HepG2 (cell line): ENCODE data around the gene C5. TPM values are rescaled to one million over a fixed set of nuclear protein-coding genes. Genes with fewer than 3 reads are reported as not detected.

Experiments used
- ATAC-seq: fragments of 200-7000 bp; cut with Tn5 transposase; 3 replicates; pipeline ENCODE4 v1.9.1; 2020; ENCODE audit warnings: mild to moderate bottlenecking, moderate library complexity
- BruUV-seq: library from RNA; stranded (reverse); fragments of 400-500 nt; replicated peaks from 2 replicates; lab custom pipeline; 2021; lab: Mats Ljungman, UMichigan
- CTCF ChIA-PET: fragments of 300-600 bp; formaldehyde crosslinking; extraction: SDS; loops from one replicate; lab custom pipeline; 2021; ENCODE audit warnings: low total read pairs, inconsistent platforms, low intra/inter-chr PET ratio; lab: Yijun Ruan, JAX
- POLR2A ChIA-PET: fragments of 350-600 bp; sonication (Branson Sonifier 250); formaldehyde crosslinking; loops from one replicate; lab custom pipeline; 2020; ENCODE audit warnings: antibody characterized with exemption, inconsistent platforms; lab: Yijun Ruan, JAX
- DNase-seq: peaks from one replicate; pipeline ENCODE4 v3.0.0-alpha.2; 2015; ENCODE audit warnings: low spot score
- FAIRE-seq: peaks from 3 replicates; lab custom pipeline; 2011; peaks lifted over from hg19 to GRCh38; lab: Jason Lieb, UNC
- H2AFZ ChIP-seq: one replicate; pipeline ENCODE4 v1.6.1; 2011; ENCODE audit warnings: low read length, inconsistent platforms
- H3K27ac ChIP-seq: fragments of 300-600 bp; 3 replicates; pipeline ENCODE4 v1.8.0; 2011; ENCODE audit warnings: mixed run types, mild to moderate bottlenecking, mixed read lengths, low read length, inconsistent platforms; ENCODE audit not compliant: insufficient read depth; ENCODE audit errors: extremely low read length
- H3K27me3 ChIP-seq, 2 experiments: fragments of 200-600 bp in 1 of 2; 2 replicates in 1 of 2; 3 replicates in 1 of 2; pipeline versions ENCODE4 v1.6.0 to v1.8.0; 2011; ENCODE audit warnings: low read length in 2 of 2, mild to moderate bottlenecking in 2 of 2, moderate library complexity in 2 of 2, inconsistent platforms in 1 of 2; ENCODE audit not compliant: insufficient read depth in 2 of 2, control insufficient read depth in 1 of 2
- H3K36me3 ChIP-seq, 2 experiments: fragments of 200-600 bp in 1 of 2; replicated peaks in 1 of 2; 2 replicates in 1 of 2; 3 replicates in 1 of 2; pipeline versions ENCODE4 v1.5.1 to v1.8.0; 2011; ENCODE audit warnings: low read length in 2 of 2, inconsistent platforms in 1 of 2; ENCODE audit not compliant: insufficient read depth in 2 of 2, control insufficient read depth in 1 of 2
- H3K4me1 ChIP-seq: 2 replicates; pipeline ENCODE4 v1.5.1; 2012; ENCODE audit warnings: low read length, inconsistent platforms; ENCODE audit not compliant: insufficient read depth
- H3K4me2 ChIP-seq: 2 replicates; pipeline ENCODE4 v1.6.0; 2011; ENCODE audit warnings: low read depth, low read length, inconsistent platforms
- H3K4me3 ChIP-seq, 3 experiments: fragments of 200-600 bp in 1 of 3; sonication (generic), shearing (Covaris generic) in 1 of 3; replicated peaks in 1 of 3; 2 replicates each; pipeline ENCODE4 v1.5.1; 2011 to 2016; ENCODE audit warnings: low read length in 3 of 3, inconsistent platforms in 2 of 3, low read depth in 2 of 3, mild to moderate bottlenecking in 2 of 3, control low read depth in 1 of 3, mixed read lengths in 1 of 3; ENCODE audit not compliant: insufficient read depth in 1 of 3
- H3K79me2 ChIP-seq: one replicate; pipeline ENCODE4 v1.6.1; 2011; ENCODE audit warnings: low read length, inconsistent platforms; ENCODE audit not compliant: insufficient read depth
- H3K9ac ChIP-seq: 2 replicates; pipeline ENCODE4 v1.6.0; 2011; ENCODE audit warnings: mild to moderate bottlenecking, low read depth, low read length, inconsistent platforms; ENCODE audit not compliant: insufficient read depth
- H3K9me3 ChIP-seq: 2 replicates; pipeline ENCODE4 v1.5.1; 2012; ENCODE audit warnings: mild to moderate bottlenecking, low read length
- H4K20me1 ChIP-seq: 2 replicates; pipeline ENCODE4 v1.6.0; 2011; ENCODE audit warnings: inconsistent platforms, mild to moderate bottlenecking, low read length, moderate library complexity; ENCODE audit not compliant: insufficient read depth
- ATF3 ChIP-seq: sonication (generic); formaldehyde crosslinking; IDR thresholded peaks from 2 replicates; pipeline ENCODE4 v1.4.0; 2020; ENCODE audit warnings: missing genetic modification reagents
- EED ChIP-seq: sonication (generic); formaldehyde crosslinking; IDR thresholded peaks from 2 replicates; pipeline ENCODE4 v1.5.0; 2020; ENCODE audit warnings: mild to moderate bottlenecking, missing genetic modification reagents
- GTF2F1 ChIP-seq: fragments of 150-350 bp; IDR thresholded peaks from 2 replicates; pipeline ENCODE4 v1.6.1; 2014; ENCODE audit warnings: low read length
- KDM1A ChIP-seq: IDR thresholded peaks from 2 replicates; pipeline ENCODE4 v1.6.1; 2016; ENCODE audit warnings: missing compliant biosample characterization
- KMT2B ChIP-seq: IDR thresholded peaks from 2 replicates; pipeline ENCODE4 v1.6.1; 2016; ENCODE audit warnings: missing genetic modification reagents, missing compliant biosample characterization
- MATR3 ChIP-seq: sonication (generic); formaldehyde crosslinking; IDR thresholded peaks from 2 replicates; pipeline ENCODE4 v1.4.0; 2020; ENCODE audit warnings: missing genetic modification reagents
- MZF1 ChIP-seq: sonication (generic); formaldehyde crosslinking; IDR thresholded peaks from 2 replicates; pipeline ENCODE4 v1.8.1; 2023; ENCODE audit warnings: mild to moderate bottlenecking, missing genetic modification reagents, borderline replicate concordance
- PATZ1 ChIP-seq: sonication (generic); formaldehyde crosslinking; IDR thresholded peaks from 2 replicates; pipeline ENCODE4 v1.4.0; 2020; ENCODE audit warnings: missing genetic modification reagents
- PHF5A ChIP-seq: IDR thresholded peaks from one replicate; pipeline ENCODE4 v1.6.1; 2018; ENCODE audit warnings: low read depth, missing genetic modification reagents; ENCODE audit not compliant: unreplicated experiment
- POGK ChIP-seq: sonication (generic); formaldehyde crosslinking; conservative IDR thresholded peaks from 2 replicates; pipeline ENCODE4 v1.8.0; 2022; ENCODE audit warnings: mild to moderate bottlenecking, moderate library complexity, missing genetic modification reagents
- SETDB1 ChIP-seq: sonication (generic); formaldehyde crosslinking; IDR thresholded peaks from 2 replicates; pipeline ENCODE4 v1.5.1; 2020; ENCODE audit warnings: missing genetic modification reagents, mild to moderate bottlenecking, borderline replicate concordance
- ZBTB3 ChIP-seq: sonication (generic); formaldehyde crosslinking; IDR thresholded peaks from 2 replicates; pipeline ENCODE4 v1.4.0; 2020; ENCODE audit warnings: low read depth, mild to moderate bottlenecking, moderate library complexity, missing genetic modification reagents, borderline replicate concordance
- ZHX1 ChIP-seq: sonication (generic); formaldehyde crosslinking; IDR thresholded peaks from 2 replicates; pipeline ENCODE4 v1.8.1; 2022; ENCODE audit warnings: low read depth, mild to moderate bottlenecking, missing genetic modification reagents
- ZKSCAN1 ChIP-seq: fragments of 150-350 bp; IDR thresholded peaks from 2 replicates; pipeline ENCODE4 v1.6.1; 2014; ENCODE audit warnings: low read length
- ZNF337 ChIP-seq: sonication (generic); formaldehyde crosslinking; IDR thresholded peaks from 2 replicates; pipeline ENCODE4 v1.5.1; 2020; ENCODE audit warnings: missing genetic modification reagents, low read depth, mild to moderate bottlenecking, borderline replicate concordance
- WGBS: methylation state at CpG from one replicate; pipeline ENCODE4 v1.1.6; 2017; ENCODE audit warnings: low lambda C conversion rate; 5-methylcytosine and 5-hydroxymethylcytosine counted together
- in situ Hi-C: cut with HindIII; loops from 2 replicates; pipeline ENCODE4 v1.10.0; 2017; ENCODE audit warnings: low pct_unique_long_range_greater_than_20kb; ENCODE audit not compliant: extremely low pct_ligation_motif_present
- intact Hi-C: fragments of 100-400 bp; cut with micrococcal nuclease; formaldehyde crosslinking; loops from one replicate; pipeline ENCODE4 v1.10.0; 2022; ENCODE audit not compliant: unreplicated experiment
- polyA plus RNA-seq, 8 experiments: library from polyadenylated mRNA; depleted of rRNA in 3 of 8; stranded (reverse) in 7 of 8; unstranded in 1 of 8; fragments of >200 nt; fragmentation: Illumina TruSeq in 4 of 8; extraction: Trizol in 4 of 8; gene quantifications; 2 replicates each; pipeline versions ENCODE4 v1.2.1 to v1.2.3, GENCODE V29; 2011 to 2016; ENCODE audit warnings: low read depth in 4 of 8, missing spikeins in 1 of 8, mixed read lengths in 1 of 8; ENCODE audit not compliant: insufficient read depth in 1 of 8
- total RNA-seq, 5 experiments: library from RNA; depleted of rRNA; stranded (reverse); fragments of >200 nt; fragmentation: Illumina TruSeq; extraction: Trizol; gene quantifications; 2 replicates each; pipeline ENCODE4 v1.2.3, GENCODE V29; 2016; ENCODE audit warnings: low read depth in 1 of 5

Gene C5
- total and polyA plus RNA-seq, 2 of the 13 experiments (the other 11 are each of a cell fraction or from before 2014, with no cell fraction given) = 57.6 to 192 TPM

DNA sequence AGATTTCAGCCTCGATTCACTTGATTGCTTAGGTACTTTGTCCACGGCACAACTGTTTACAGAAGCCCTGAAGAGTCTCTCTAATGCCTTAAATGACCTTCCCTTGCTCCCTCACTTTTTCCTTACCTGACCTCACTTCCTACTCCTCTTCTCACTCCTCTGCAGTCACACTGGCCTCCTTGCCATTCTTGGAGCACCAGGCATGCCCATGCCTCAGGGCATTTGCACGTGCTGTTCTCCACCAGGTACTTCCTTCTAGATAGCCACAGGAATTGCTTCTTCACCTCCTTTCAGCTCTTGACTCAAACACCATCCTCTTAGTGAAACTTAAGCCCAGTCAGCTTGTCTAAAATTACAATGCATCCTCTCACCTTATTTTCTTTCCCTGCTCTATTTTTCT is 71.1 kb downstream of the C5 start (continued):
- TF ChIP-seq PATZ1 (CRISPR knock-in tag) = no peak
- TF ChIP-seq MZF1 (CRISPR knock-in tag) = no peak
- TF ChIP-seq GTF2F1 = no peak
- no peak for TF ChIP-seq ZNF337 (CRISPR knock-in tag)
- TF ChIP-seq ZKSCAN1 = no peak
- TF ChIP-seq EED (CRISPR knock-in tag) = no peak
- TF ChIP-seq ATF3 = no peak
- TF ChIP-seq MATR3 (CRISPR knock-in tag) = no peak

DNA sequence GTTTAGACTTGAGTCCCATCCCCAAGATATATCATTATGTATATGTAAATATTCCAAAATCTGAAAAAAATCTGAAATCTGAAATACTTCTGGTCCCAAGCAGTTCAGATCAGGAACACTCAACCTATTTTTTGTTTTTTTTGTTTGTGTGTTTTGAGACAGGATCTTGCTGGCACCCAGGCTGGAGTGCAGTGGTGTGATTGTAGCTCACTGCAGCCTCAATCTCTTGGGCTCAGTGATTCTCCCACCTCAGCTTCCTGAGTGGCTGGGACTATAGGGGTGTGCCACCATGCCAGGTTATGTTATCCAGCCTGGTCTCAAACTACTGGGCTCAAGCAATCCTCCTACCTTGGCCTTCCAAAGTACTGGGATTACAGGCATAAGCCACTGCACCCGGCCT is 72.8 kb downstream of the C5 start:
- FAIRE-seq (no peak), DNase-seq (no peak), ATAC-seq (no peak)
- H3K4me1 ChIP-seq = peaks cover 4% of the 10 kb centered on the region; the same call in 1 of the 2 replicates
- no peaks in the 10 kb centered on the region for H3K27me3 ChIP-seq
- no peak overlapping the region for H3K4me3 ChIP-seq
- H3K27ac ChIP-seq = no peak overlapping the region
- H3K4me2 ChIP-seq = no peak overlapping the region
- ChIA-PET CTCF (no interaction called here), POLR2A (no interaction called here)
- H3K79me2 ChIP-seq = no peaks in the 10 kb centered on the region
- TF ChIP-seq ZHX1 (CRISPR knock-in tag) (no peak), SETDB1 (no peak), POGK (no peak), ZBTB3 (CRISPR knock-in tag) (no peak), KDM1A (CRISPR knock-in tag) (no peak), PHF5A (CRISPR knock-in tag) (no peak), KMT2B (no peak)
- BruUV-seq = no TSS peak
- no peak overlapping the region for H3K9ac ChIP-seq
- H2AFZ ChIP-seq = no peak overlapping the region
- intact Hi-C loops = no loop called here
- H4K20me1 ChIP-seq = no peaks in the 10 kb centered on the region
- peaks cover 13 to 33% of the 10 kb centered on the region in 2 experiments for H3K36me3 ChIP-seq
- H3K9me3 ChIP-seq = no peaks in the 10 kb centered on the region
- 7% methylated on average over 1 of the region's 1 CpG for WGBS
- in situ Hi-C loops = no loop called here
